C4-2B (cell line): ENCODE results near the gene CDCP2.

ENCODE experiments used
- CTCF ChIP-seq: fragments of 450-650 bp; conservative IDR thresholded peaks from 2 replicates; pipeline ENCODE4 v1.5.1; 2017; ENCODE audit warnings: mild to moderate bottlenecking
- ZFX ChIP-seq: fragments of 450-650 bp; IDR thresholded peaks from 2 replicates; pipeline ENCODE4 v1.6.1; 2017

GRCh38 chr1:54120018-54120697 is 32.6 kb downstream of the CDCP2 start:
- TF ChIP-seq CTCF (no peak), ZFX (no peak)
